K562 (cell line): ENCODE measurements around the gene DLG4. TPM values are rescaled to one million over a fixed set of nuclear protein-coding genes. Genes with fewer than 3 reads are reported as not detected.

Experiments
- ATAC-seq: fragments of 200-7000 bp; cut with Tn5 transposase; 3 replicates; pipeline ENCODE4 v1.9.1; 2020; ENCODE audit warnings: moderate library complexity
- BruUV-seq: library from RNA; stranded (reverse); fragments of 400-500 nt; replicated peaks from 2 replicates; lab custom pipeline; 2021; lab: Mats Ljungman, UMichigan
- CTCF ChIA-PET: fragments of 300-600 bp; formaldehyde crosslinking; extraction: SDS; loops from one replicate; lab custom pipeline; 2021; ENCODE audit warnings: low intra/inter-chr PET ratio; lab: Yijun Ruan, JAX
- POLR2A ChIA-PET: fragments of 300-600, 350-650 bp; sonication (Branson Sonifier 250); formaldehyde crosslinking; extraction: SDS; loops from one replicate; lab custom pipeline; 2021; ENCODE audit warnings: antibody characterized with exemption, inconsistent platforms; lab: Yijun Ruan, JAX
- DNase-seq, 4 experiments: peaks; one replicate each; pipeline versions ENCODE4 v3.0.0 to v3.0.0-alpha.2; 2011 to 2018; ENCODE audit warnings: low spot score in 3 of 4, mixed read lengths in 3 of 4; ENCODE audit errors: extremely low read depth in 1 of 4
- FAIRE-seq: peaks from 2 replicates; lab custom pipeline; 2011; peaks lifted over from hg19 to GRCh38; lab: Jason Lieb, UNC
- H2AFZ ChIP-seq: 2 replicates; pipeline ENCODE4 v1.6.0; 2011; ENCODE audit warnings: low read depth, low read length, control low read depth, inconsistent platforms
- H3K27ac ChIP-seq: fragments of 200-600 bp; 3 replicates; pipeline ENCODE4 v1.8.0; 2011; ENCODE audit warnings: low read depth, mild to moderate bottlenecking, control low read depth, inconsistent platforms, low read length, moderate library complexity, mixed read lengths; ENCODE audit errors: extremely low read depth
- H3K27me3 ChIP-seq, 2 experiments: fragments of 300-600 bp in 1 of 2; 2 replicates in 1 of 2; 3 replicates in 1 of 2; pipeline versions ENCODE4 v1.6.0 to v1.8.0; 2011; ENCODE audit warnings: inconsistent platforms in 2 of 2, low read length in 2 of 2, mild to moderate bottlenecking in 1 of 2, mixed read lengths in 1 of 2, moderate library complexity in 1 of 2; ENCODE audit not compliant: control insufficient read depth in 2 of 2, insufficient read depth in 2 of 2
- H3K36me3 ChIP-seq: fragments of 300-600 bp; 3 replicates; pipeline ENCODE4 v1.8.0; 2011; ENCODE audit warnings: mild to moderate bottlenecking, low read length, inconsistent platforms; ENCODE audit not compliant: control insufficient read depth, insufficient read depth
- H3K4me1 ChIP-seq, 2 experiments: fragments of 200-600 bp in 1 of 2; replicated peaks in 1 of 2; 2 replicates in 1 of 2; 3 replicates in 1 of 2; pipeline versions ENCODE4 v1.5.1 to v1.8.0; 2011; ENCODE audit warnings: inconsistent platforms in 2 of 2, low read length in 2 of 2, mild to moderate bottlenecking in 1 of 2, mixed read lengths in 1 of 2, moderate library complexity in 1 of 2; ENCODE audit not compliant: control insufficient read depth in 2 of 2, insufficient read depth in 2 of 2
- H3K4me2 ChIP-seq: 2 replicates; pipeline ENCODE4 v1.6.1; 2011; ENCODE audit warnings: low read length, control low read depth, inconsistent platforms, mixed read lengths; ENCODE audit not compliant: insufficient read depth
- H3K4me3 ChIP-seq: fragments of 200-600 bp; sonication (generic), shearing (Covaris generic); 2 replicates; pipeline ENCODE4 v1.5.1; 2016; ENCODE audit warnings: control low read depth, inconsistent platforms
- H3K79me2 ChIP-seq: fragments of 200-600 bp; 3 replicates; pipeline ENCODE4 v1.8.0; 2011; ENCODE audit warnings: low read length, inconsistent platforms; ENCODE audit not compliant: control insufficient read depth, insufficient read depth
- H3K9ac ChIP-seq, 2 experiments: 2 replicates each; pipeline versions ENCODE4 v1.6.0 to v1.6.1; 2011; ENCODE audit warnings: low read depth in 2 of 2, low read length in 2 of 2, control low read depth in 1 of 2, inconsistent platforms in 1 of 2, mild to moderate bottlenecking in 1 of 2, mixed read lengths in 1 of 2; ENCODE audit not compliant: insufficient read depth in 1 of 2
- H3K9me1 ChIP-seq: one replicate; pipeline ENCODE4 v1.6.0; 2011; ENCODE audit warnings: inconsistent platforms, mild to moderate bottlenecking, low read length, moderate library complexity; ENCODE audit not compliant: control insufficient read depth, insufficient read depth
- H3K9me3 ChIP-seq: replicated peaks from 2 replicates; pipeline ENCODE4 v1.5.1; 2011; ENCODE audit warnings: low read depth, low read length, inconsistent platforms; ENCODE audit not compliant: control insufficient read depth, insufficient read depth
- H4K20me1 ChIP-seq: replicated peaks from 2 replicates; pipeline ENCODE4 v1.6.1; 2011; ENCODE audit warnings: low read length, inconsistent platforms, mixed read lengths; ENCODE audit not compliant: control insufficient read depth, insufficient read depth
- ATF7 ChIP-seq: fragments of 450-650 bp; IDR thresholded peaks from 2 replicates; pipeline ENCODE4 v1.7.1; 2014; ENCODE audit warnings: mild to moderate bottlenecking, moderate library complexity
- C11orf30 ChIP-seq: fragments of 450-650 bp; IDR thresholded peaks from 2 replicates; pipeline ENCODE4 v1.6.1; 2016; ENCODE audit warnings: low read depth, mild to moderate bottlenecking
- ERF ChIP-seq: fragments of 450-650 bp; formaldehyde crosslinking; IDR thresholded peaks from 2 replicates; pipeline ENCODE4 v1.4.0; 2020; ENCODE audit warnings: mild to moderate bottlenecking, mixed read lengths
- NR4A1 ChIP-seq, 2 experiments: fragments of 250-450 bp in 1 of 2; fragments of 450-650 bp in 1 of 2; sonication (Bioruptor Pico) in 1 of 2; IDR thresholded peaks; 2 replicates each; pipeline versions ENCODE4 v1.4.0 to v1.6.1; 2016 to 2020; ENCODE audit warnings: mild to moderate bottlenecking in 2 of 2, missing compliant biosample characterization in 1 of 2, missing genetic modification characterization in 1 of 2, moderate library complexity in 1 of 2
- POLR2G ChIP-seq: fragments of 200-400 bp; formaldehyde crosslinking; IDR thresholded peaks from 2 replicates; pipeline ENCODE4 v1.6.1; 2017; ENCODE audit warnings: low read depth, mild to moderate bottlenecking, antibody characterized with exemption, low read length, moderate library complexity
- RAD21 ChIP-seq, 2 experiments: fragments of 250-450 bp in 1 of 2; fragments of 450-650 bp in 1 of 2; sonication (Bioruptor Pico) in 1 of 2; formaldehyde crosslinking in 1 of 2; IDR thresholded peaks in 1 of 2; conservative IDR thresholded peaks in 1 of 2; 2 replicates each; pipeline versions ENCODE4 v1.4.0 to v1.8.0; 2020 to 2022; ENCODE audit warnings: mild to moderate bottlenecking in 2 of 2, moderate library complexity in 1 of 2
- WGBS: fragments of 100-300 bp; shearing (Covaris generic); methylation state at CpG from one replicate; pipeline ENCODE4 v1.1.6; 2016; ENCODE audit warnings: low coverage, mixed read lengths; ENCODE audit not compliant: insufficient coverage; ENCODE audit errors: missing lambda C conversion rate; 5-methylcytosine and 5-hydroxymethylcytosine counted together
- in situ Hi-C: fragments of 300-500 bp; cut with MboI; formaldehyde crosslinking; loops from 4 replicates; pipeline ENCODE4 v1.15.0; 2018; ENCODE audit warnings: inconsistent platforms, mixed read lengths
- intact Hi-C: fragments of 100-400 bp; cut with micrococcal nuclease; formaldehyde crosslinking; loops from 2 replicates; pipeline ENCODE4 v1.14.2; 2022
- polyA plus RNA-seq, 8 experiments: library from polyadenylated mRNA; depleted of rRNA in 4 of 8; stranded (reverse) in 5 of 8; unstranded in 3 of 8; fragments of >200 nt; fragmentation: Nextera tagmentation in 2 of 8; fragmentation: Illumina TruSeq in 1 of 8; extraction: Ambion mirVana in 2 of 8; extraction: Trizol in 1 of 8; gene quantifications; 2 replicates each; pipeline versions ENCODE4 v1.2.1 to v1.2.3, GENCODE V29; 2011 to 2014; ENCODE audit warnings: inconsistent platforms in 1 of 8, missing spikeins in 1 of 8
- total RNA-seq, 7 experiments: library from RNA; depleted of rRNA in 6 of 7; stranded (reverse); fragments of >200 nt in 6 of 7; fragmentation: Illumina TruSeq in 2 of 7; extraction: Trizol in 2 of 7; gene quantifications; 2 replicates each; pipeline versions ENCODE4 v1.2.1 to v1.2.3, GENCODE V29; 2011 to 2021; ENCODE audit warnings: low replicate concordance in 1 of 7
- TF ChIP-seq, protein P1 (sequence below): fragments of 250-450 bp; sonication (Bioruptor Pico); IDR thresholded peaks from 2 replicates; pipeline ENCODE4 v1.8.0; 2021; ENCODE audit warnings: borderline replicate concordance, mild to moderate bottlenecking, moderate library complexity; ENCODE audit not compliant: poor library complexity, severe bottlenecking
- TF ChIP-seq, protein P2 (sequence below): fragments of 200-800 bp; sonication (Bioruptor generic); IDR thresholded peaks from 2 replicates; pipeline ENCODE4 v1.6.1; 2017; ENCODE audit warnings: missing genetic modification characterization, missing compliant biosample characterization
- TF ChIP-seq, protein P3 (sequence below): fragments of 450-650 bp; IDR thresholded peaks from one replicate; pipeline ENCODE4 v1.6.1; 2018; ENCODE audit warnings: mild to moderate bottlenecking, moderate library complexity; ENCODE audit not compliant: partially characterized antibody
- TF ChIP-seq, protein P4 (sequence below): fragments of 450-650 bp; formaldehyde crosslinking; IDR thresholded peaks from 2 replicates; pipeline ENCODE4 v1.4.0; 2022; ENCODE audit warnings: mild to moderate bottlenecking, moderate library complexity
- TF ChIP-seq, protein P5 (sequence below): sonication (generic); formaldehyde crosslinking; IDR thresholded peaks from 2 replicates; pipeline ENCODE4 v1.8.0; 2022; ENCODE audit warnings: mild to moderate bottlenecking, missing genetic modification reagents

DLG4 gene
- total and polyA plus RNA-seq, 9 of the 15 experiments (the other 6 are each of a cell fraction or from before 2014, with no cell fraction given): 0.03 to 12.0 (median 4.1) TPM

DNA sequence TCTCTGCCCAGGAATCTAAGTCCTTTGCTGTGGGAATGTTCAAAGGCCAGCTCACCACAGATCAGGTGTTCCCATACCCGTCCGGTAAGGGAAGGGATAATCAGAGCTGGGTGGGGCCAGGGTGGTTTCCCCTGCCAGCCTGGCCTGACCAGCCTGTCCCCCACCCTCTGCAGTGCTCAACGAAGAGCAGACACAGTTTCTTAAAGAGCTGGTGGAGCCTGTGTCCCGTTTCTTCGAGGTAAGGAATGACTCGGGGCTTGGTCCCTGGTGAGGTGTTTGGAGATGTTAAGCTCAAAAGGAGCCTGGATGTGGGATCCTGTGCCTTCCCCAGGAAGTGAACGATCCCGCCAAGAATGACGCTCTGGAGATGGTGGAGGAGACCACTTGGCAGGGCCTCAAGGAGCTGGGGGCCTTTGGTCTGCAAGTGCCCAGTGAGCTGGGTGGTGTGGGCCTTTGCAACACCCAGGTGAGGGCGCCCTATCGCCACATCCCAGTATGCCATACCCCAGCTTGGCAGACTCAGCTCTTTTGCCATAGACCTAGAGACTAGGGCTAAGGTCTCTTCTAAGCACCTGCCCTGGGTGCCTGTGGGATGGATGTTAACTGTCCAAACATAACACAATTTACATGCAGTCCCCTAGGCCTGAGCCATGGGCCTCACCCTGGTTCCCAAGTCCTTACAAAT lies 1.1 kb upstream of the DLG4 start:
- peaks cover 6% of the 10 kb centered on the region for H3K9me1 ChIP-seq
- ATAC-seq (peak; percentile 23), FAIRE-seq (no peak), DNase-seq (peak in 2 of 4 experiments; percentile 34 to 44)
- 14% methylated on average over 6 of the region's 11 CpGs for WGBS
- no TSS peak for BruUV-seq
- CTCF ChIA-PET: no interaction called here
- peak overlapping the region; percentile 87 for H3K4me3 ChIP-seq
- peak overlapping the region; percentile 93 for H3K4me2 ChIP-seq
- H3K79me2 ChIP-seq: peaks cover 37% of the 10 kb centered on the region
- H4K20me1 ChIP-seq: peaks cover 6% of the 10 kb centered on the region
- H3K4me1 ChIP-seq: peaks cover 33 to 52% of the 10 kb centered on the region in 2 experiments
- intact Hi-C loops: no loop called here
- no peaks in the 10 kb centered on the region for H3K27me3 ChIP-seq
- H3K27ac ChIP-seq: peak overlapping the region; percentile 90
- no peak overlapping the region for H2AFZ ChIP-seq
- peak overlapping the region; percentile 90 to 99 for H3K9ac ChIP-seq
- in situ Hi-C loops: no loop called here
- H3K36me3 ChIP-seq: peaks cover 52% of the 10 kb centered on the region; the same call in 2 of the 3 replicates
- POLR2A ChIA-PET: interaction anchor here (0.6 to 7.7 kb wide), 7 partner anchors 10 to 116 kb away, joined by 3 to 73 read pairs (median 5); partner anchors contain the start of genes ACAP1, DVL2, GABARAP and PHF23
- no peaks in the 10 kb centered on the region for H3K9me3 ChIP-seq
- TF ChIP-seq NR4A1 (CRISPR knock-in tag; IDR thresholded peaks at IDR 0.05): no peak
- TF ChIP-seq NR4A1 (tag; IDR thresholded peaks at IDR 0.05): no peak
- TF ChIP-seq, protein P1, sequence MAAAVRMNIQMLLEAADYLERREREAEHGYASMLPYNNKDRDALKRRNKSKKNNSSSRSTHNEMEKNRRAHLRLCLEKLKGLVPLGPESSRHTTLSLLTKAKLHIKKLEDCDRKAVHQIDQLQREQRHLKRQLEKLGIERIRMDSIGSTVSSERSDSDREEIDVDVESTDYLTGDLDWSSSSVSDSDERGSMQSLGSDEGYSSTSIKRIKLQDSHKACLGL (CRISPR knock-in tag): no peak
- peak; percentile 17; the same call in 1 of the 2 replicates for TF ChIP-seq C11orf30
- TF ChIP-seq ATF7: no peak
- TF ChIP-seq RAD21 (CRISPR knock-in tag; conservative IDR thresholded peaks at IDR 0.05 in 1 of 2, IDR thresholded peaks at IDR 0.05 in 1 of 2): peak; percentile 7 to 44; a peak in 2 of 4 replicates
- TF ChIP-seq, protein P2, sequence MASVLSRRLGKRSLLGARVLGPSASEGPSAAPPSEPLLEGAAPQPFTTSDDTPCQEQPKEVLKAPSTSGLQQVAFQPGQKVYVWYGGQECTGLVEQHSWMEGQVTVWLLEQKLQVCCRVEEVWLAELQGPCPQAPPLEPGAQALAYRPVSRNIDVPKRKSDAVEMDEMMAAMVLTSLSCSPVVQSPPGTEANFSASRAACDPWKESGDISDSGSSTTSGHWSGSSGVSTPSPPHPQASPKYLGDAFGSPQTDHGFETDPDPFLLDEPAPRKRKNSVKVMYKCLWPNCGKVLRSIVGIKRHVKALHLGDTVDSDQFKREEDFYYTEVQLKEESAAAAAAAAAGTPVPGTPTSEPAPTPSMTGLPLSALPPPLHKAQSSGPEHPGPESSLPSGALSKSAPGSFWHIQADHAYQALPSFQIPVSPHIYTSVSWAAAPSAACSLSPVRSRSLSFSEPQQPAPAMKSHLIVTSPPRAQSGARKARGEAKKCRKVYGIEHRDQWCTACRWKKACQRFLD (CRISPR knock-in tag): 0 out of 2 replicates have a peak, but pooled peaks have one; percentile 32
- TF ChIP-seq ERF: 0 out of 2 replicates have a peak, but pooled peaks have one; percentile 45
- TF ChIP-seq, protein P3, sequence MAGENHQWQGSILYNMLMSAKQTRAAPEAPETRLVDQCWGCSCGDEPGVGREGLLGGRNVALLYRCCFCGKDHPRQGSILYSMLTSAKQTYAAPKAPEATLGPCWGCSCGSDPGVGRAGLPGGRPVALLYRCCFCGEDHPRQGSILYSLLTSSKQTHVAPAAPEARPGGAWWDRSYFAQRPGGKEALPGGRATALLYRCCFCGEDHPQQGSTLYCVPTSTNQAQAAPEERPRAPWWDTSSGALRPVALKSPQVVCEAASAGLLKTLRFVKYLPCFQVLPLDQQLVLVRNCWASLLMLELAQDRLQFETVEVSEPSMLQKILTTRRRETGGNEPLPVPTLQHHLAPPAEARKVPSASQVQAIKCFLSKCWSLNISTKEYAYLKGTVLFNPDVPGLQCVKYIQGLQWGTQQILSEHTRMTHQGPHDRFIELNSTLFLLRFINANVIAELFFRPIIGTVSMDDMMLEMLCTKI: no peak
- TF ChIP-seq, protein P4, sequence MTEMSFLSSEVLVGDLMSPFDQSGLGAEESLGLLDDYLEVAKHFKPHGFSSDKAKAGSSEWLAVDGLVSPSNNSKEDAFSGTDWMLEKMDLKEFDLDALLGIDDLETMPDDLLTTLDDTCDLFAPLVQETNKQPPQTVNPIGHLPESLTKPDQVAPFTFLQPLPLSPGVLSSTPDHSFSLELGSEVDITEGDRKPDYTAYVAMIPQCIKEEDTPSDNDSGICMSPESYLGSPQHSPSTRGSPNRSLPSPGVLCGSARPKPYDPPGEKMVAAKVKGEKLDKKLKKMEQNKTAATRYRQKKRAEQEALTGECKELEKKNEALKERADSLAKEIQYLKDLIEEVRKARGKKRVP (CRISPR knock-in tag): 0 out of 2 replicates have a peak, but pooled peaks have one; percentile 11
- peak; percentile 34; the same call in 1 of the 2 replicates for TF ChIP-seq POLR2G
- TF ChIP-seq, protein P5, sequence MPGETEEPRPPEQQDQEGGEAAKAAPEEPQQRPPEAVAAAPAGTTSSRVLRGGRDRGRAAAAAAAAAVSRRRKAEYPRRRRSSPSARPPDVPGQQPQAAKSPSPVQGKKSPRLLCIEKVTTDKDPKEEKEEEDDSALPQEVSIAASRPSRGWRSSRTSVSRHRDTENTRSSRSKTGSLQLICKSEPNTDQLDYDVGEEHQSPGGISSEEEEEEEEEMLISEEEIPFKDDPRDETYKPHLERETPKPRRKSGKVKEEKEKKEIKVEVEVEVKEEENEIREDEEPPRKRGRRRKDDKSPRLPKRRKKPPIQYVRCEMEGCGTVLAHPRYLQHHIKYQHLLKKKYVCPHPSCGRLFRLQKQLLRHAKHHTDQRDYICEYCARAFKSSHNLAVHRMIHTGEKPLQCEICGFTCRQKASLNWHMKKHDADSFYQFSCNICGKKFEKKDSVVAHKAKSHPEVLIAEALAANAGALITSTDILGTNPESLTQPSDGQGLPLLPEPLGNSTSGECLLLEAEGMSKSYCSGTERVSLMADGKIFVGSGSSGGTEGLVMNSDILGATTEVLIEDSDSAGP (CRISPR knock-in tag): no peak
